Measurements from ENCODE around the gene PTER.

PTER gene

GRCh38 chr10:16441173-16441840, 4.5 kb downstream of the PTER start:
- no peak for TF ChIP-seq CTCF (IDR thresholded peaks at IDR 0.05; ENCODE audit: low read depth, low read length)
- DNase-seq (ENCODE audit: extremely low read depth, low read depth), result no peak

GRCh38 chr10:16442914-16443313, 6.1 kb downstream of the PTER start:
- DNase-seq (ENCODE audit: extremely low read depth, low read depth), result no peak
- TF ChIP-seq CTCF (IDR thresholded peaks at IDR 0.05; ENCODE audit: low read depth, low read length), result no peak

GRCh38 chr10:16445770-16446469, 9.1 kb downstream of the PTER start:
- TF ChIP-seq CTCF (IDR thresholded peaks at IDR 0.05; ENCODE audit: low read depth, low read length), result no peak
- no peak for DNase-seq (ENCODE audit: extremely low read depth, low read depth)

- TF ChIP-seq CTCF (IDR thresholded peaks at IDR 0.05; ENCODE audit: low read depth, low read length), result no peak
- no peak for DNase-seq (ENCODE audit: extremely low read depth, low read depth)
These were observed 12.6 kb downstream of the PTER start for GRCh38 chr10:16449454-16449853.

- no peak for TF ChIP-seq CTCF (IDR thresholded peaks at IDR 0.05; ENCODE audit: low read depth, low read length)
These were observed 21.6 kb downstream of the PTER start for GRCh38 chr10:16458166-16458955.

GRCh38 chr10:16459423-16459939, 22.7 kb downstream of the PTER start:
- TF ChIP-seq CTCF (IDR thresholded peaks at IDR 0.05; ENCODE audit: low read depth, low read length), result no peak
- no peak for DNase-seq (ENCODE audit: extremely low read depth, low read depth)

More at GRCh38 chr10:16458166-16458955, 21.6 kb downstream of the PTER start:
- DNase-seq (ENCODE audit: extremely low read depth, low read depth), result no peak

Data from AG09319 (cell line).